Stimulated activated naive CD4-positive, alpha-beta T cell treated with Interleukin-2 at 50 U/mL for 16 hours (primary cell): ENCODE data around the gene RUNX2.

Experiments used
- DNase-seq: peaks from one replicate; lab custom pipeline; 2025; lab: John Stamatoyannopoulos, UW

The RUNX2 gene

GRCh38 chr6:45704056-45704800 lies 376.1 kb downstream of the RUNX2 start:
- DNase-seq = no peak

GRCh38 chr6:45705137-45705855 lies 377.2 kb downstream of the RUNX2 start:
- no peak for DNase-seq

GRCh38 chr6:45706319-45706718 lies 378.2 kb downstream of the RUNX2 start:
- no peak for DNase-seq

- no peak for DNase-seq
Observed at GRCh38 chr6:45707176-45707575, 379.0 kb downstream of the RUNX2 start.

GRCh38 chr6:45709781-45710220 lies 381.7 kb downstream of the RUNX2 start:
- peak; percentile 29 for DNase-seq

GRCh38 chr6:45710304-45710821 lies 382.2 kb downstream of the RUNX2 start:
- DNase-seq = peak; percentile 92

- no peak for DNase-seq
Observed at GRCh38 chr6:45712076-45712475, 383.9 kb downstream of the RUNX2 start.

GRCh38 chr6:45712786-45713185 lies 384.7 kb downstream of the RUNX2 start:
- no peak for DNase-seq
